MCF 10A (cell line): ENCODE results near the gene BCAT1. TPM values are rescaled to one million over a fixed set of nuclear protein-coding genes. Genes with fewer than 3 reads are reported as not detected.

Experiments used
- BruUV-seq: library from RNA; stranded (reverse); fragments of 400-500 nt; replicated peaks from 2 replicates; lab custom pipeline; 2021; lab: Mats Ljungman, UMichigan
- CTCF ChIA-PET: fragments of 300-600 bp; sonication (Branson Sonifier 250); formaldehyde crosslinking; extraction: SDS; loops from one replicate; lab custom pipeline; 2021; ENCODE audit warnings: antibody characterized with exemption, inconsistent platforms; lab: Yijun Ruan, JAX
- POLR2A ChIA-PET: fragments of 300-600, 350-650 bp; sonication (Branson Sonifier 250); formaldehyde crosslinking; extraction: SDS; loops from one replicate; lab custom pipeline; 2020; ENCODE audit warnings: antibody characterized with exemption, inconsistent platforms; lab: Yijun Ruan, JAX
- DNase-seq: peaks from one replicate; pipeline ENCODE4 v3.0.0-alpha.2; 2018; ENCODE audit not compliant: unreplicated experiment
- H3K27ac Mint-ChIP-seq: one replicate; pipeline ENCODE4 v1.8.0; 2022; ENCODE audit warnings: mild to moderate bottlenecking, low read depth, mixed read lengths; ENCODE audit not compliant: unreplicated experiment
- H3K27me3 Mint-ChIP-seq: one replicate; pipeline ENCODE4 v1.8.0; 2022; ENCODE audit warnings: mixed read lengths; ENCODE audit not compliant: insufficient read depth, unreplicated experiment
- H3K36me3 Mint-ChIP-seq: one replicate; pipeline ENCODE4 v1.8.0; 2022; ENCODE audit warnings: mild to moderate bottlenecking, moderate library complexity, mixed read lengths; ENCODE audit not compliant: insufficient read depth, unreplicated experiment
- H3K4me1 Mint-ChIP-seq: one replicate; pipeline ENCODE4 v1.8.0; 2022; ENCODE audit warnings: mixed read lengths; ENCODE audit not compliant: insufficient read depth, unreplicated experiment
- H3K4me3 Mint-ChIP-seq: one replicate; pipeline ENCODE4 v1.8.0; 2022; ENCODE audit warnings: mild to moderate bottlenecking, moderate library complexity, mixed read lengths; ENCODE audit not compliant: unreplicated experiment
- H3K9me3 Mint-ChIP-seq: one replicate; pipeline ENCODE4 v1.8.0; 2022; ENCODE audit warnings: mixed read lengths; ENCODE audit not compliant: unreplicated experiment
- CTCF ChIP-seq: fragments of 200-600 bp; IDR thresholded peaks from one replicate; pipeline ENCODE4 v1.8.0; 2022; ENCODE audit warnings: antibody characterized with exemption, mild to moderate bottlenecking; ENCODE audit not compliant: unreplicated experiment
- intact Hi-C: fragments of 100-400 bp; cut with micrococcal nuclease; formaldehyde crosslinking; loops from 2 replicates; pipeline ENCODE4 v1.14.1; 2022
- total RNA-seq: library from RNA; stranded (reverse); gene quantifications from 2 replicates; pipeline ENCODE4 v1.2.3, GENCODE V29; 2022

BCAT1 gene
- total RNA-seq, 1 experiment from 2014 or later: 0.12 TPM

- Mint-ChIP-seq H3K27me3 (no peaks in the 10 kb centered on the region), H3K36me3 (no peaks in the 10 kb centered on the region), H3K27ac (no peak overlapping the region), H3K4me1 (peaks cover 32% of the 10 kb centered on the region), H3K4me3 (no peak overlapping the region), H3K9me3 (no peaks in the 10 kb centered on the region)
- intact Hi-C loops: loop anchor here (10.0 kb wide), 3 partner anchors 241 to 821 kb away; no protein-coding TSS in a partner anchor
- DNase-seq: no peak
- BruUV-seq: no TSS peak
- CTCF ChIA-PET: interaction anchor here (0.6 to 1.5 kb wide), 9 partner anchors 16 to 341 kb away, joined by 3 to 4 read pairs (median 3); no protein-coding TSS in a partner anchor
- no peak for TF ChIP-seq CTCF
- POLR2A ChIA-PET: interaction anchor here (0.5 kb wide), 1 partner anchor 229 kb away, joined by 3 read pairs; no protein-coding TSS in a partner anchor
Observed at GRCh38 chr12:24835377-24835776, 113.5 kb downstream of the BCAT1 start.

- Mint-ChIP-seq H3K36me3 (no peaks in the 10 kb centered on the region), H3K27ac (no peak overlapping the region), H3K9me3 (no peaks in the 10 kb centered on the region), H3K4me3 (no peak overlapping the region), H3K27me3 (no peaks in the 10 kb centered on the region), H3K4me1 (peaks cover 15% of the 10 kb centered on the region)
- POLR2A ChIA-PET: no interaction called here
- BruUV-seq: no TSS peak
- intact Hi-C loops: loop anchor here (10.0 kb wide), 3 partner anchors 239 to 819 kb away; no protein-coding TSS in a partner anchor
- CTCF ChIA-PET: interaction anchor here (0.7 kb wide), 1 partner anchor 125 kb away, joined by 3 read pairs; no protein-coding TSS in a partner anchor
- no peak for TF ChIP-seq CTCF
- DNase-seq: no peak
Observed at GRCh38 chr12:24833513-24833912, 115.4 kb downstream of the BCAT1 start.

- no TSS peak for BruUV-seq
Observed at GRCh38 chr12:24823808-24824515, 124.9 kb downstream of the BCAT1 start.

More at GRCh38 chr12:24823808-24824515, 124.9 kb downstream of the BCAT1 start:
- H3K4me3 Mint-ChIP-seq: no peak overlapping the region
- POLR2A ChIA-PET: no interaction called here
- no peaks in the 10 kb centered on the region for H3K27me3 Mint-ChIP-seq
- H3K4me1 Mint-ChIP-seq: peaks cover 23% of the 10 kb centered on the region
- no peak for TF ChIP-seq CTCF
- no peaks in the 10 kb centered on the region for H3K9me3 Mint-ChIP-seq
- DNase-seq: no peak
- no peaks in the 10 kb centered on the region for H3K36me3 Mint-ChIP-seq
- no peak overlapping the region for H3K27ac Mint-ChIP-seq
- intact Hi-C loops: no loop called here
- CTCF ChIA-PET: interaction anchor here (1.0 kb wide), 1 partner anchor 139 kb away, joined by 3 read pairs; no protein-coding TSS in a partner anchor
